Stimulated activated CD8-positive, alpha-beta memory T cell treated with anti-CD3 and anti-CD28 coated beads, Interleukin-2, amount 100 ng/mL, for 48 hours (primary cell): ENCODE data around the gene KREMEN1.
"Not testable (repeated sequence)": the region's sequence is repeated elsewhere in the genome, so short reads cannot be mapped to it uniquely, and the experiment has no call there.

Experiments
- DNase-seq, 2 donors: peaks; one replicate each; pipeline ENCODE4 v3.0.0-alpha.2; 2020; ENCODE audit warnings: low read depth in 2 of 2

KREMEN1 gene

DNA sequence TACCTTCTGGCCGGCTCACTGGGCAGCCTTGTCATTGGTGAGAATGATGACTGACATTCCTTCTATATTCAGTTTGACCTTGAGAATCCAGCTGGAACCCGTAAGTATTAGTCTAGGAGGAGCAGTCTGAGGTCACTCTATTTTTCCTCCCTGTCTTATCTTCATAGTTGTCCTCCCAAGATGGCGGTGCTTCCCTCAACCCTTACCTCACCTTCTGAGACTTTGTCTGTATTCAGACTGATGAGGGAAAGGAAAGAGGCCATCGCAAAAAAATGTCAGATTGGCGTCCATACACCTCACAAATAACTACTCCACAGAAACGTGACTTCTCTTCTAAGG lies 6.0 kb downstream of the KREMEN1 start:
- no peak for DNase-seq

DNA sequence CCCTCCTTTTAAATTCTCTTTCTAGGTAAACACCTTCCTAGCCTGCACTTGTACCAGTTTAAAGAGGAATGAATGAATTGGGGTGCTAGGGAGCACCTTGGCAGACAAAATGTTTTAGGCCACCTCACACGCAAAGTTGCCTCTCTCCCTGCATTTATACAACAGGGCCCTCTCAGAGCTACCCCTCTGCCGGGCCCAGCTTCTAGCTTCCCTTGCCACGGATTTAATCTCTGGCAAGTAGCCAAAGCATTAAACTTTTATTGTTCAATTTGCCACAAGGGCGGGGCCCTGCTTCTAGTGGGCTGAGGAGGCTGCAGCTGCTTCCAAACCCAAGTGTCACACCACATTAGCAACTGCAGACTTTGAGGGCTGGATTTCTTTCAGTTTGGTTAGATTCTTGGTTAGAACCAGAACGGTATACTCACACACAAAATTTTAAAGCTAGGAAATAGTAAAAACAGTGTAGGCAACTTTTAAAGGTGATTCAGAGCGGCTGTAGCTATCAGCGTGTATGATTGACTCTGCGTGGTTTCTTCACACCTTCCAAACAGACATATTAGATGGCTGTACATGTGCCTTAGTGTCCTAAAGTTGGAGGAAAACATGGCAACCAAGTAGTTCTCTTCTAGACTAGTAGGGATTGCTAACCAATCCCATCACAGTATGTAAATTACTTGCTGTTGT lies 6.5 kb downstream of the KREMEN1 start:
- no peak for DNase-seq

DNA sequence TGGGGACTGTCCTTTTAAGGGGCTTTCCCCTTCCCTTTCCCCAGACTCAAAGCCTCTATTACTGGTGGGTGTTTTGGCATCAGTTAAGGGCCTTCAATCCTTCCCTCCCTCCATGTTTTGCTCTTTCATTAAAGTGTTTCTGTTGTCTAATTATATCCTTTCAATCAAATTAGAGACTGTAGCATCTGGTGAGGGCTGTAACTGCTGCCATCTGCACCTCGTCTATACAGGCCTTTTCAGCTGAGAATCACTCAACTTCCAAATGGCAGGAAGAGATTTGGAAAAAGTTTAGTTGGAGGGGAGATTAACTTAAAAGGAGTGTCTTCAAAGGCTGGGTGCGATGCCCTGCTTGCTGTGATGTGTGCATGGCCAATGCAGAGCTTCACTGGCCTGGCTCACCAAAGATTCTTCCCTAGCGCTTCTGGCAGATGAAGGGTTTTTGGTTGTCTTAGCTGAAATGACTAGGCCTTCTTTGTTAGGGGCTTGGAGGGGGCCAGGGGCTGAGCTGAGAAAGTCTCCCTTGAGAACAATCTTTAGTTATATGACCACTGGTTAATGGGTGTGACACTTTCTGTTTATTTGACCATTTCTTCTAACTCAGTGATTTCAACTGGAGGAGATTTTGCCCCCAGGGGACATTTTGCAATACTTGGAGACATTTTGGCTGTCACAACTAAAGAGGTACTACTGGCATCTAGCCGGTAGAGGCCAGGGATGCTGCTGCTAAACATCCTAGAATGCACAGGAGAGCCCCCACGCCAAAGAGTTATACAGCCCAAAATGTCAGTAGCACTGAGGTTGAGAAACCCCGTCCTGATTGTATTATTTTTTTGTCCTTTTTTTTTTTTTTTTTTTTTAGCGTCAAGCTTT lies 7.5 kb downstream of the KREMEN1 start:
- DNase-seq, result no peak

DNA sequence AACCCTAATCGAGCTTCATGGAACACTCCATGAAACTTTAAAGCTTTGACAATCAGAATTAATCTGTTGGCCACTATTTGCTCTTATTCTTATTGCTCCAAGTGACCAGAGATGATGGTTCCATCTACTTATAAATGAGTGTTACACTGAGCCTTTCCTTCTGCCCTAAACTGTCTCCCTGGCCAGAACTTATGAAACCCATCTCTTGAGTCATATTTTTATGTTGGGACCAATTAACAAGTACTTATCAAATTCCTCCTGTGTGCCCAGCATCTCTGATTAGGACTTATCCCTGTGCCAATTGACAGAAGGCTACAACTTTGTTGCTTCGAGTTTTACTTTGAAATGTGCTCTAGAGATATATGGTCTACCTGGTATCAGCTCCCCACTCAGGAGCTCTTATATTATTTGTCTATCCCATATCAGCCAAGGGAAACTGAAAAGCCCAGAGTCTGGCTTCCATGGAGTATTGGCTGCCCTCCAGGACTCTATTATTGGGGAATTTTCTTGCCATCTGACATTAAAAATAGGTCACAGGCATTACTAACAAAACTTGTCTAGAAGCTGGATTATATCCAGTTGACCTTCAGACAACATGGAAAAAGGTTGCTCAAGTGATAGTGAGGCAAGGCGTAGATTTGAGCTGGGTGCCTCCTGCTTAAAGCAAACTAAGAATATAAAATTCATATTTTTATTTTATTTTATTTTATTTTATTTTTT lies 8.8 kb downstream of the KREMEN1 start:
- no peak for DNase-seq

DNA sequence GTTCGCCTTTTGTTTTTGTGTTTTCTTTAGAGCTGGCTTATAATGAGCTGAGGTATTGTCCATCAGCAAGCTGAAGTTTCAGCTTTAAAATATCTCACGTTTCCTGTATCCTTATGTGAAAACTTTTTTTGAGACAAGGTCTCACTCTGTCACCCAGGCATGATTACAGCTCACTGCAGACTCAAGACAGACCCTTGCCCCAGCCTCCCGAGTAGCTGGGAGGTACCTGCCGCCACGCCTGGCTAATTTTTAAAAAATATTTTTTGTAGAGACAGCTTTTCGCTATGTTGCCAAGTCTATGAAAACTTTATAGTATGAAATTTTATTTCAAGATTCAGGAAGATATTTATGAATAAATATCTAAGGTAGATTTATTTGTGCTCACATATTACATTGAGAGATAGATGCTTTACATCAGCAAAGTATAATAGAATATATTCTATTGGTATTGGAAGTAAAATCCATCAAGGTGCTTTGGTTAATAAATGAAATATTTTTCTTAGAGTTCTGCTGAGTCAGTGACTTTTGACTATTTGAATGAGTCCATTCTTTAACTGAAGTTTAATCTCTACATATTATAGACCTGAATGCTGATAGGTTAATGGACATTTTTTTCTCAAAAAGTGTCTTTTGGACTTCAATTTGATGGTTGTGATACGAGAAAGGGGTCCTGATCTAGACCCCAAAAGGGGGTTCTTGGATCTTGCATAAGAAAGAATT lies 10.2 kb downstream of the KREMEN1 start:
- DNase-seq, result no peak

DNA sequence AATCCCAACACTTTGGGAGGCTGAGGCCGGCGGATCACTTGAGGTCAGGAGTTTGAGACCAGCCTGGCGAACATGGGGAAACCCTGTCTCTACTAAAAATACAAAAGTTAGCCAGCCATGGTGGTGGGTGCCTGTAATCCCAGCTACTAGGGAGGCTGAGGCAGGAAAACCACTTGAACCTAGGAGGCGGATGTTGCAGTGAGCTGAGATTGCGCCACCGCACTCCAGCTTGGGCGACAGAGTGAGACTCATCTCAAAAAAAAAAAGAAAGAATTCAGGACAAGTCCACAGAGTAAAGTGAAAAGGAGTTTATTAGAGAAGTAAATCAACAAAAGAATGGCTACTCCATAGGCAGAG lies 10.7 kb downstream of the KREMEN1 start:
- not testable (repeated sequence) for DNase-seq

DNA sequence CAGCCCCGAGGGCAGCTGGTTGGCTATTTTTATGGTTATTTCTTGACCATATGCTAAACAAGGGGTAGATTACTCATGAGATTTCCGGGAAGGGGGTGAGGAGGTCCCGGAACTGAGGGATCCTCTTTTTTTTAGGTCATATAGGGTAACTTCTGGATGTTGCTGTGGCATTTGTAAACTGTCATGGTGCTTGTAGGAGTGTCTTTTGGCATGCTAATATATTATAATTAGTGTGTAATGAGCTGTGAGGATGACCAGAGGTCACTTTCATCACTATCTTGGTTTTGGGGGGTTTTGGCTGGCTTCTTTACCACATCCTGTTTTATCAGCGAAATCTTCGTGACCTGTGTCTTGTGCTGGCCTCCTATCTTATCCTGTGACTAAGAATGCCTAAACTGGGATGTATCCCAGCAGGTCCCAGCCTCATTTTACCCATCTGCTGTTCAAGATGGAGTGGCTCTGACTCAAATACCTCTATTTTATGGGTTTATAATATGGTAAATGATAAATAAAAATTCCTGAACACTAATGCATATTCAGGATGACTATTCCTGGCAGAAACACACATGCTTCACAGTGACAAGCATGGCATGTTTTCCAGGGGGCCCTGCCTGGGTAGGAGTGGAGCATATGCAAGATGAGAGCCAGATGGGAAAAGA lies 11.2 kb downstream of the KREMEN1 start:
- DNase-seq, result no peak

DNA sequence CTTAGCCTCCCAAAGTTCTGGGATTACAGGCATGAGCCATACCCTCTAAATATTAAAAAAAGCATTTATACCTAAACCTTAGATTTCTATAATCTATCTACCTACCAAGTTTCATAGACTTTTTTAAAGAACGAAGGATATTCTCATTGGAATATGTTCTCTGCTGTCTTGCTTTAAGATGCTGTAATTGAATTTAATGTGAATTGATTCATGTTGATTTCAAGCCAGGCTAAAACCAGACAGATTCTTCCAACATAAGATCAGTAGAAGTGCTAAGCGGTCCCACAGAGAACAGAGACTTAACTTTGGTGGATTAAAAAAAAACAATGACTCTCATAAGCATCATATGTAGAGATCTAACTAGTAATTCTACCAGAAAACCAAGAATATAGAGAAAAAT lies 14.2 kb downstream of the KREMEN1 start:
- DNase-seq, result no peak

DNA sequence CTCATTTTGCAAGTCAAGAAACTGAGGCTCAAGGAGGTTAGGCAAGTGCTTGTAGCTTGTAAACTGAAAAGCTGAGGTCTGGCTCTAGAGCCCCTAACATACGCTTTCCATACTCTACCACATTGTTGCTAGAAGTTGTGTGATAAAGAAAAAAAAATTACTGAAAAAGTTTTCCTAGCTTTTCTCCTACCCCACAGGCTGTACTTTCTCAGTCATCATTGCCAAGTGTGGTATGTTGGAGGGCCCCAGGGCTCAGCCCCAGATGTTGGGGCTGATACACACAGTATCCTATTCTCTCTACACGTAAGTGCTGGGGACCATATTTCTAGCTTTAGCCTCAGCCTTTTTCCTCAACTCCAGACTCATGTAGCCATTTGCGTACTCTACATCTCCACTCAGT lies 16.0 kb downstream of the KREMEN1 start:
- no peak for DNase-seq

DNA sequence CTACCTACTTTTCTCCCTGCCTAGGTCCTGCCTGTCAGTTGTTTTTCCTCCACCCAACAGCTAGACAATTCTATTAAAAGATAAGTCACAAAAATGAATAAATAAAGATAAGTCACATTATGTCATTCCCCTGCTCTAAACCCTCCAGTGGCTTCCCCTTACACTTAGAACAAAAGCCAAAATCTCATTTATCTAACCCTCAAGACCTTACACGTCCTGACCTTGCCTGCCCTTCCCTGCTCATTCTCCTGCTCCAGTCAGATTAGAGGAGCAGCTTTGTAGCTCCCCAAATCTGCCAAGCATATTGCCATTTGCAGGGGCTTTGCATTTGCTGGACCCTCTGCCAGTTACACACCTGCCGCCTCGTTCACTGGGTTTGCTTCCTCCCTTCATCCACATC lies 16.7 kb downstream of the KREMEN1 start:
- no peak for DNase-seq

DNA sequence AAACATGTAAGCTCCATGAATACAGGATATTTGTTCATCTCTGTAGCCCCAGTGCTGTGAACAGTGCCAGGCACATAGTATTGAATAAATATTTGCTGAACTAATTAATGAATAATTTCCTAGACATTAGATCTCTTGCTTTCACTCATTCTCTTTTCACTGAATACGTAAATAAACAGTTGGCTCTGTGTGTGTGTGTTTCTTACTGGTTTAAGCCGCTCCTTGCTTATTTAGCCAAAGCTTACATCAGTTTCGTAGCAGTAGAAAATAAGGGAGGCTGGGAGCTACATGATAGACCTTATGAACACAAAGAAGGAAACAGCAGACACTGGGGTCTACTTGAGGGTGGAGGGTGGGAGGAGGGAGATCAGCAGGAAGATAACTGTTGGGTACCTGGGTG lies 17.2 kb downstream of the KREMEN1 start:
- DNase-seq, result no peak

DNA sequence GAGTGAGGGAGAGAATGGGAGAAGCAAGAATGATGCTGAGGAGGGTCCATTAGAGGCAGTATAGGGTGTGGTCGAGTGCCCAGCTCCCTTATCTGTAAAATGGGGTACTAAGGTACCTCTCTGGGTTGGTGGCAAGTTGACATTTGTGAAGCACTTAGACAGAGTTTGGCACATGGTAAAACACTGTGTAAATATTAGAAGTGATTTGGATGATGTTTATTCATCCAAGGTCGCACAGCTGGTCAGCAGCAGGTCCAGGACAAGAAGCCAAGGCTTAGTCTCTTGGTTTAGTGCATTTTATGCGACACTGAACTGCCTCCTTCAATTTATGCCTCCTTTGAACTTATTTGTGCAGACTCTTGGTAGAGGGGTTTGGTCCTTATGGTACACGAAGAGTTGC lies 19.4 kb downstream of the KREMEN1 start:
- no peak for DNase-seq

DNA sequence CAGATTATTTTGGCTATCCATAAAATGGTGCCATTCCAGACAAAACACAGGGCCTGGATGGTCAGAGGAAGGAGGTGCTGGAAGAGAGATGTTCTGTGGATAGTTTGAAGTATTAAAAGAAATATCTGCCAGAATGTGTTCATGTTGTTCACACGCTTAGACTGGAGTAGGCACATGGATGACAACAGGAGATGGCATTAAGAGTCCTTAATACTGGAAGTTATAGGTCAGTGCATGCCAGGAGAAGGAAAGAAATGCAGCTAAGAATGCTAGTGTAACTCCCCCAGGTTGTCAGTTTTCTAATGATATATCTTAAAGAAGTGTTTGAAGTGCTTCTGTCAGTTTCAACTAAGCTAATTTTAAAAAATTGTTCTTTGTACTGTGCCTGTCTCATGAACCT lies 20.2 kb downstream of the KREMEN1 start:
- no peak for DNase-seq

DNA sequence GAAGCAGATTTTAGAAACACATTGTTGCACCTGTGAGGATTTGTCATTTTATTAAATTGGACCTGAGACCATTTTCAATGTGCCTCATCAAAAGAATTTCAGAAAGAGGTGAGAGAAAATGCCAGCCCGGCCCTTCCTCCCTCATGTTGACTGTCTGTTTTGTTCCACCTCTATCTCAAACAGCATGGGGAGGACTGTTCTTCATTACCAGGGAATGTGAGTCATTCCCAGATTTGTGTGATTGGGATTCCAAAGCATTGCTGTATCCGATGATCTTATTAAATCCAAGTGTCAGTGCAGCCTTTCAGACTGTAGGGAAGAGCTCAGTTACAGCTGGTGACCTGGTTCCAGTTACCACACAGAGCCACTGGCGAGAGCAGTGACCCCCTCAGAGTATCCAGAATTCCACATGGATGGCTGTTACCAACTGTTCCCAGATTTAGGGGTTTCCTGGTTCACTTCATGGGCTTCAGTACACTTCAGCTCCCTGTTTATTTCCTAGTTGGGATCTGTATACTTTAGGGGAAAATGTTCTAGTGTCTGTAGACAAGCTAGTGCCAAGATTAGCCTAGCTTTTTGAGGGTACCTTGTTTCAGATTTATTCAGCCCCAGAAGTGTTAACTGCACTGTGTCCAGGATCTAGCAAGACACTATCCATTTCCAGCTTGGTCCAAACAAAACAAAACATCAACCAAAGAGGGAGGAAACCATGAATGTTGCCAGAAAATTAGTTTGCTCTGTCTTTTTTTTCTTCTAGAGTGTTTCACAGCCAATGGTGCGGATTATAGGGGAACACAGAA lies 20.9 kb downstream of the KREMEN1 start:
- no peak for DNase-seq

DNA sequence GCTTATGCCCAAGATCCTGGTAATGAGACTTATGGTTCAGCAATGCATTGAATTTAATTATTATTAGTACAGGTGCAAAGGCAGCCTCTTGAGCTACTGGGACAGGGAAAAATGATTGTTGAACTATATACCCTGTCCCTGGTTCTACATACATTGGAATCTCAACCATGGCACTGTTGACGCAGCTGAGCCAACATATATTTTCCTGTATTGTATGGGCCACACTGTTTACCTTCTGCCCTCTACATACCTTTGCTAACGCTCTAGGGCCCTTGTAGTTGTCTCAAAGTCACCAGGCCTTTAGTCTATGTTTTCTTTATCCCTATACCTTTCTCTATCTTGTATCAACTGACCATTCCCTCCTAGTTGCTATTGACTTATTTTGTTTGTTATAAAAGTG lies 22.6 kb downstream of the KREMEN1 start:
- DNase-seq, result no peak

DNA sequence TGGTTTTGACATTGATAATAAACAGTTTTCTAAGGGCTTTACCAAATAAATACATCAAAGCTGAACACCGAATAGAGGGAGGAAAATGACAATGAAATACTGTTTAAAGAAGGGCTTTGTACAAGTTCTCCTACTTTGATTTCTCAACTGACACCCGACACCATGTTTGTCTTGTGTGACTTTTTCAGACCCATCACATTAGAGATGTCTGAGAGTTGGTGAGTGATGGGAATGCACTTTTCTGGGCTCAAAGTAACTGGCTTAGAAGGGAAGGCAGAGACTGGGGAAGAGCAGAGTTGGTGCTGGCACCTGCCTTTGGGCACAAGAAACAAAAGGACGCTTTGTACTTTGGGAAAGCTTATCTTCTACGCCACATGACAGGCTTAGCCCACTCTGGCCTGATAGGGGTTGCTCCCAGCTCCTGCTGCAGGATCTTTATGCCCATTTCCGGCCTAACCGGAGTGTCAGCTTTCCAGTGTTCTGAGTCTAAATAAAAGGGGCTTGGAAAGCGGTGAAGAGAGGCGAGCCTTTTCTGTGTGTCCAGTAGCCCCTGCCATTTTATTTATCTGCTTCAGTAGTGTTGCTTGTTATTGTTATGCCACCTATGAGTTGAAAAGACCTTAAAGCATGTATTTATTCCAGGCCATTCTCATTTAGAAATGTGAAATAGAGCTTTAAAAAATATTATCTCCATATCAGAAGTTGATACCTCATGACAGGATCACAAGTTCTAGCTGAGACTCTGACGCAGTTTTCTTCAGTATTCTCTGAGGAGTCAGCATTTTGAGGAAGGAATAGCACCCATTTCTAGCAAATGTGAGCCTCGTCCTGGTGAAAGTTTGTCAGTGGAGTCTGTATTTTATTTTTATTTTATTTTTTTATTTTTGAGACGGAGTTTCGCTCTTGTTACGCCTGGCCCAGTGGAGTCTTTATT lies 24.2 kb downstream of the KREMEN1 start:
- DNase-seq, result no peak

DNA sequence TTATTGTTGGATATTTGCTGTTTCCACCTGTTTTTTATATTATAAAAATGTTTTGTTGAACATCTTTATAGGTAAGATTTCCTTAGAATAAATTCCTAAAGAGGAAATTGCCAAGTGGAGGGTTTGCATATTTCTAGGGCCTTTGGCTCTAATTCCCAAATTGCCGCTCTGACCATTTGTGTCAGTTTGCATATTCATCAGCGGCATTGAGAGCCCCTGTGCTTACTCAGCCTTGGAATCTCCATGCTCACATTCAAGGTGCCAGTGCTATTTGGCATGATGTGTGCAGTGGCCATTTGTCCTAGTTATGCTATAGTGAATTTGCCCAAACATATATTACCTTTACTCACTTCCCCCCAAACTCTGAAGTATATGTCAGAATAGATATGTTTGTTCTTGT lies 25.5 kb downstream of the KREMEN1 start:
- DNase-seq, result no peak

DNA sequence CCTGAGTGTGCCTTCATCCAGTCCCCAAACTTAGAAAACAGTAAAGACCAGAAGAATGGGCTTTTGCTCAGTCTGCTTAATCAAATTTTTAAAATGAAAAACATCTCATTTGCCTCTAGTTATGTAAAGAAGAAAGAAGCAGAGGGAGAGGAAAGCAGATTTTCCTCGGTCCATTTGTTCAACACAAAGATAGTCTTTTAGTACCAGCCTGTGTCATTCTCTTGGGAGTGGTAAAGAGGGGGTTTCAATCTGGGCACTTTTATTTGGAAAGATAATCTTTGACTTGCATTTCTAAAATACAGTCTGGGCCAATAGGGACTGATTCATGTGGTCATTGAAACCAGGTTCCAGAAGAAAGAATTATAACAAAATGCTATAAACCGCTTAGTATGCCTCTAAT lies 29.5 kb downstream of the KREMEN1 start:
- DNase-seq, result no peak

DNA sequence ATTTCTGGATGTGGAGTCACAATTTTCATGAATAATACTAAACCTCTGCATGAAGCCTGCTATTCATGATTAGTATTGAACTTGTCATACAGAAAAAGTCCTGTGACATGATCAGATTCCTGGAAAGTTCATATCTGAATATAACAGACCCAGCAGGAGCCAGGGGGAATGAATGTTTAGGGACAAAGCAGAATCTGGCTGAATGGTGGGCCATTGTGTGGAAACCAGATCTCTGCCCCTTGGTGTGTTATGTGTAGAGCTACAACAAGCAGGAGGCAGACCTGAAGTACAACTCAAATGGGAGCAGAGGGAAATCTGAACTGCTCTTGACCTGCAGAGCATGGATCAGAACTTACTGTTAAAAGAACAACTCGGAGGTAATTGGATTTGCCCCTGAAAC lies 30.3 kb downstream of the KREMEN1 start:
- DNase-seq, result no peak

DNA sequence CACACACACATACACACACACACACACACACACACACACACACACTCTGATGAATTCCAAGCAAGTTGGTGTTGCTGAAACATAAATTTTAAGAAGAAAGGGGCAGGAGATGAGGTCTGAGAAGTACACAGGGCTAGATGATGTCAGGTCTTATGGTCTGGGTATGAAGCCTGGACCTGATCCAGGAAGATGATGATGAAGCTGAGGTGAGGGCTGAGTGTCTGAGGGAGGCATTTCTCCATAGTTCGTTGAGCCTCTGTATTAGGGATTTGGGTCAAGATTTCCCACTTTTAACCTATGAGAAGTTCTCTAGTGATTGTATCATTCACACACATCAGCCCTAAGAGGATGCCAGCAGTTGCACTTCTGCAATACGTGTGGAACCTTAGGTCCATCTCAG lies 32.6 kb downstream of the KREMEN1 start:
- DNase-seq, result no peak
